ENCODE data around the gene ERN1. TPM values are rescaled to one million over a fixed set of nuclear protein-coding genes. Genes with fewer than 3 reads are reported as not detected.

The ERN1 gene
- total and polyA plus RNA-seq, 10 donors: 3.1 to 65.4 (median 44.1) TPM

GRCh38 chr17:64145751-64146417 lies 15.9 kb upstream of the ERN1 start:
- H3K36me3 ChIP-seq: peaks cover 0 to 29% (median 9%) of the 10 kb centered on the region in 6 donors
- TF ChIP-seq POLR2AphosphoS5 (IDR thresholded peaks at IDR 0.05): peak; percentile 100
- peak; percentile 69 to 99 (median 98) for TF ChIP-seq POLR2A (IDR thresholded peaks at IDR 0.05)
- TF ChIP-seq, protein P1, sequence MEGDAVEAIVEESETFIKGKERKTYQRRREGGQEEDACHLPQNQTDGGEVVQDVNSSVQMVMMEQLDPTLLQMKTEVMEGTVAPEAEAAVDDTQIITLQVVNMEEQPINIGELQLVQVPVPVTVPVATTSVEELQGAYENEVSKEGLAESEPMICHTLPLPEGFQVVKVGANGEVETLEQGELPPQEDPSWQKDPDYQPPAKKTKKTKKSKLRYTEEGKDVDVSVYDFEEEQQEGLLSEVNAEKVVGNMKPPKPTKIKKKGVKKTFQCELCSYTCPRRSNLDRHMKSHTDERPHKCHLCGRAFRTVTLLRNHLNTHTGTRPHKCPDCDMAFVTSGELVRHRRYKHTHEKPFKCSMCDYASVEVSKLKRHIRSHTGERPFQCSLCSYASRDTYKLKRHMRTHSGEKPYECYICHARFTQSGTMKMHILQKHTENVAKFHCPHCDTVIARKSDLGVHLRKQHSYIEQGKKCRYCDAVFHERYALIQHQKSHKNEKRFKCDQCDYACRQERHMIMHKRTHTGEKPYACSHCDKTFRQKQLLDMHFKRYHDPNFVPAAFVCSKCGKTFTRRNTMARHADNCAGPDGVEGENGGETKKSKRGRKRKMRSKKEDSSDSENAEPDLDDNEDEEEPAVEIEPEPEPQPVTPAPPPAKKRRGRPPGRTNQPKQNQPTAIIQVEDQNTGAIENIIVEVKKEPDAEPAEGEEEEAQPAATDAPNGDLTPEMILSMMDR (IDR thresholded peaks at IDR 0.05 in 8 of 11, conservative IDR thresholded peaks at IDR 0.05 in 3 of 11): peak in 6 of 11 experiments; percentile 1 to 49 (median 30)
- H3K27me3 ChIP-seq (replicated peaks in 1 of 7): no peaks in the 10 kb centered on the region
- peaks cover 5 to 51% (median 35%) of the 10 kb centered on the region in 6 donors for H3K4me1 ChIP-seq
- peak overlapping the region; percentile 61 to 91 (median 78) for H3K4me3 ChIP-seq
- DNase-seq: peak; percentile 98
- peak overlapping the region; percentile 93 to 97 (median 95) for H3K27ac ChIP-seq
- intact Hi-C loops (cut with DNase I; ENCODE audit: low total_unique reads): loop anchor here (5.0 kb wide), 1 partner anchor 136 kb away; no protein-coding TSS in a partner anchor
- 0% methylated on average over 34 to 51 of the region's 51 CpGs for WGBS, 5 donors
- no peaks in the 10 kb centered on the region for H3K9me3 ChIP-seq

DNA sequence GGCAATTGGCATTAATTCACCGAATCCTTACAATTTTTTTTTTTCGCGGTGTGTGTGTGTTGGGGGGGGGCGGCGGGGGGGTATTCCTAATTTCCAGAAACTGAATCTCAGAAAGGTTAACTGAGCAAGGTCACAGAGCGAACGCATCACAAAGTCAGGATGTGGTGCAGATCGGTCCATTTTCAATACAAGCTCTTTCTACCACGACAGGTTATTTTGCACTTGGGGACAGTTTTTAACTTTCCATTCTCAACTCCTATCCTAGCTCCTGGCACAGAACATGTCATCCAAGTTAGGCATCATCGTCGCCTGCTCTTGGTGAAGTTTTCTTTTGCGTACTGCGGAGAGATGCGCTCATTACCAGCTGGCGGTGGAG lies 15.4 kb upstream of the ERN1 start:
- Histone ChIP-seq H3K36me3 (peaks cover 0 to 23% (median 7%) of the 10 kb centered on the region in 6 donors), H3K27ac (peak overlapping the region; percentile 93 to 97 (median 95)), H3K4me3 (peak overlapping the region; percentile 61 to 91 (median 78)), H3K9me3 (no peaks in the 10 kb centered on the region), H3K4me1 (peaks cover 5 to 46% (median 33%) of the 10 kb centered on the region in 6 donors), H3K27me3 (replicated peaks in 1 of 7) (no peaks in the 10 kb centered on the region)
- no peak for DNase-seq
- TF ChIP-seq, protein P1 (IDR thresholded peaks at IDR 0.05 in 8 of 11, conservative IDR thresholded peaks at IDR 0.05 in 3 of 11): no peak
- TF ChIP-seq POLR2A (IDR thresholded peaks at IDR 0.05): no peak
- TF ChIP-seq POLR2AphosphoS5 (IDR thresholded peaks at IDR 0.05): no peak
- WGBS, 5 donors: 0% methylated on average over 15 of the region's 15 CpGs
- intact Hi-C loops (cut with DNase I; ENCODE audit: low total_unique reads): loop anchor here (5.0 kb wide), 1 partner anchor 137 kb away; no protein-coding TSS in a partner anchor

DNA sequence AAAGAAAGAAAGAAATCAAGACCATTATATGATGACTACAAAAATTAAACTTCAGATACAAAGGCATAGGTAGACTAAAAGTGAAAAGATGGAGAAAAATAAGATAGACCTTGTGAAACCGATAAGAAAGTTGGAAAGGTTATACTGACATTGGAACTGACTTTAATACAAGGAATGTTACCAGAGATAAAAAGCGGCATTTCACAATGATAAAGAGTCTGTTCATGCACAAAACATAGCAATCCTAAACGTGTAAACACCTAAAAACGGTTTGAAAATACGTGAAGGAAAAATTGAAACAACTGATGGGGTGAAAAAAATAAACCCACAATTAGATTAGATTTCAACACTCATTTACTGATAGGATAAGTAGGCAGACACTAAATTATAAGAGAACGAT lies 9.6 kb upstream of the ERN1 start:
- Histone ChIP-seq H3K27me3 (replicated peaks in 1 of 7) (no peaks in the 10 kb centered on the region), H3K27ac (no peak overlapping the region), H3K9me3 (no peaks in the 10 kb centered on the region), H3K36me3 (no peaks in the 10 kb centered on the region), H3K4me1 (peaks cover 0 to 4% (median 2%) of the 10 kb centered on the region in 6 donors), H3K4me3 (no peak overlapping the region)
- intact Hi-C loops (cut with DNase I; ENCODE audit: low total_unique reads): no loop called here
- WGBS, 5 donors: 86 to 89% (median 89%) methylated on average over 6 of the region's 6 CpGs
- DNase-seq: no peak
- TF ChIP-seq POLR2A (IDR thresholded peaks at IDR 0.05) (no peak), POLR2AphosphoS5 (IDR thresholded peaks at IDR 0.05) (no peak)
- TF ChIP-seq, protein P1 (IDR thresholded peaks at IDR 0.05 in 8 of 11, conservative IDR thresholded peaks at IDR 0.05 in 3 of 11): no peak

DNA sequence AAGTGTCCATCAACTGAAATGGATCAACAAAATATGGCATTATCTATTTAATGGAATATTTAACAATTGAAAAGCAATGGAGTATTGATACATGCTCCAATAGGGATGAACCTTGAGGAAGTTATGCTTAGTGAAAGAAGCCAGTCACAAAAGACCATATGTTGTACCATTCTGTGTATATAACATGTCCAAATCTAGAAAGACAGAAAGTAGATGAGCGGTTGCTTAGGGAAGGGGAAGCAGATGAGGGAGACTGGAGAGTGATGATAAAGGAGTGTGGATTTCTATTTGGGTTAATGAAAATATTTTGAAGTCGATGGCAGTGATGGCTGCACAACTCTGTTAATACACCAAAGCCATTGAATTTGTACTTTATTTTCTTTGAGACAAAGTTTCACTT lies 8.5 kb upstream of the ERN1 start:
- no peak for DNase-seq
- no peaks in the 10 kb centered on the region for H3K9me3 ChIP-seq
- no peaks in the 10 kb centered on the region for H3K36me3 ChIP-seq
- H3K4me1 ChIP-seq: peaks cover 0 to 4% (median 0%) of the 10 kb centered on the region in 6 donors
- no peak for TF ChIP-seq POLR2A (IDR thresholded peaks at IDR 0.05)
- TF ChIP-seq, protein P1 (IDR thresholded peaks at IDR 0.05 in 8 of 11, conservative IDR thresholded peaks at IDR 0.05 in 3 of 11): no peak
- no peak for TF ChIP-seq POLR2AphosphoS5 (IDR thresholded peaks at IDR 0.05)
- intact Hi-C loops (cut with DNase I; ENCODE audit: low total_unique reads): no loop called here
- H3K27ac ChIP-seq: no peak overlapping the region
- WGBS, 5 donors: 46 to 67% (median 55%) methylated on average over 2 of the region's 2 CpGs
- no peak overlapping the region for H3K4me3 ChIP-seq
- H3K27me3 ChIP-seq (replicated peaks in 1 of 7): no peaks in the 10 kb centered on the region
